BE2C (cell line): Measurements from ENCODE around the gene TRABD2A.

ENCODE experiments used
- DNase-seq: peaks from one replicate; pipeline ENCODE4 v3.0.0-alpha.2; 2020
- H3K27me3 ChIP-seq: fragments of 250-450 bp; sonication (Bioruptor Pico); 2 replicates; pipeline ENCODE4 v1.5.1; 2020; ENCODE audit warnings: mild to moderate bottlenecking
- H3K36me3 ChIP-seq: fragments of 250-450 bp; sonication (Bioruptor Pico); 2 replicates; pipeline ENCODE4 v1.5.1; 2020; ENCODE audit warnings: mild to moderate bottlenecking
- H3K4me1 ChIP-seq: fragments of 250-450 bp; sonication (Bioruptor Pico); 2 replicates; pipeline ENCODE4 v1.5.1; 2020
- H3K4me3 ChIP-seq: 2 replicates; pipeline ENCODE4 v1.5.1; 2011; ENCODE audit warnings: low read depth, low read length
- H3K9me3 ChIP-seq: fragments of 250-450 bp; sonication (Bioruptor Pico); 2 replicates; pipeline ENCODE4 v1.5.1; 2020
- CTCF ChIP-seq: IDR thresholded peaks from 2 replicates; pipeline ENCODE4 v1.5.1; 2012; ENCODE audit warnings: mild to moderate bottlenecking, low read depth, low read length

Gene TRABD2A

GRCh38 chr2:84904717-84905174 is 23.9 kb upstream of the TRABD2A start:
- Histone ChIP-seq H3K36me3 (no peaks in the 10 kb centered on the region), H3K9me3 (no peaks in the 10 kb centered on the region), H3K4me3 (peak overlapping the region; percentile 62), H3K27me3 (peaks cover 5% of the 10 kb centered on the region), H3K4me1 (no peaks in the 10 kb centered on the region)
- no peak for TF ChIP-seq CTCF
- no peak for DNase-seq

- H3K4me3 ChIP-seq: no peak overlapping the region
These were observed 23.3 kb upstream of the TRABD2A start for GRCh38 chr2:84904151-84904550.

GRCh38 chr2:84902526-84902925 is 21.6 kb upstream of the TRABD2A start:
- peaks cover 5% of the 10 kb centered on the region for H3K27me3 ChIP-seq
- H3K4me1 ChIP-seq: no peaks in the 10 kb centered on the region
- H3K4me3 ChIP-seq: no peak overlapping the region
- H3K36me3 ChIP-seq: no peaks in the 10 kb centered on the region
- no peaks in the 10 kb centered on the region for H3K9me3 ChIP-seq
- no peak for DNase-seq
- no peak for TF ChIP-seq CTCF

More at GRCh38 chr2:84904151-84904550, 23.3 kb upstream of the TRABD2A start:
- H3K36me3 ChIP-seq: no peaks in the 10 kb centered on the region
- no peaks in the 10 kb centered on the region for H3K4me1 ChIP-seq
- H3K9me3 ChIP-seq: no peaks in the 10 kb centered on the region
- TF ChIP-seq CTCF: no peak
- DNase-seq: no peak
- peaks cover 5% of the 10 kb centered on the region for H3K27me3 ChIP-seq

- no peak for DNase-seq
- no peaks in the 10 kb centered on the region for H3K36me3 ChIP-seq
- peaks cover 5% of the 10 kb centered on the region for H3K27me3 ChIP-seq
- TF ChIP-seq CTCF: no peak
- H3K9me3 ChIP-seq: no peaks in the 10 kb centered on the region
- H3K4me1 ChIP-seq: no peaks in the 10 kb centered on the region
- no peak overlapping the region for H3K4me3 ChIP-seq
These were observed 20.8 kb upstream of the TRABD2A start for GRCh38 chr2:84901593-84902120.

GRCh38 chr2:84900971-84901370 is 20.1 kb upstream of the TRABD2A start:
- H3K36me3 ChIP-seq: no peaks in the 10 kb centered on the region
- H3K9me3 ChIP-seq: no peaks in the 10 kb centered on the region
- no peak for DNase-seq
- H3K4me3 ChIP-seq: no peak overlapping the region
- peaks cover 5% of the 10 kb centered on the region for H3K27me3 ChIP-seq
- no peaks in the 10 kb centered on the region for H3K4me1 ChIP-seq
- TF ChIP-seq CTCF: no peak

- TF ChIP-seq CTCF: no peak
- H3K9me3 ChIP-seq: no peaks in the 10 kb centered on the region
- peaks cover 4% of the 10 kb centered on the region for H3K27me3 ChIP-seq
- DNase-seq: no peak
- H3K36me3 ChIP-seq: no peaks in the 10 kb centered on the region
- H3K4me3 ChIP-seq: no peak overlapping the region
- H3K4me1 ChIP-seq: no peaks in the 10 kb centered on the region
These were observed 18.7 kb upstream of the TRABD2A start for GRCh38 chr2:84899304-84900204.
